Neural cell (in vitro differentiated cells): ENCODE results near the gene MAGI1. TPM values are rescaled to one million over a fixed set of nuclear protein-coding genes. Genes with fewer than 3 reads are reported as not detected.

Source experiments
- H2AFZ ChIP-seq: fragments of 200-600, 300-800 bp; sonication (generic), shearing (Covaris generic); 2 replicates; pipeline ENCODE4 v1.6.0; 2014; ENCODE audit warnings: low read depth, mild to moderate bottlenecking, antibody characterized with exemption, low read length, moderate library complexity
- H3F3A ChIP-seq: fragments of 200-600 bp; shearing (Covaris generic); 2 replicates; pipeline ENCODE4 v1.6.1; 2016; ENCODE audit warnings: mild to moderate bottlenecking, moderate library complexity, mixed read lengths, antibody characterized with exemption, low read length; ENCODE audit not compliant: insufficient read depth, poor library complexity, severe bottlenecking
- H3K27ac ChIP-seq: fragments of 200-600, 300-800 bp; sonication (generic), shearing (Covaris generic); 2 replicates; pipeline ENCODE4 v1.5.1; 2014; ENCODE audit warnings: mild to moderate bottlenecking, low read length, moderate library complexity
- H3K27me3 ChIP-seq: fragments of 300-800, 200-600 bp; sonication (generic), shearing (Covaris generic); 2 replicates; pipeline ENCODE4 v1.6.0; 2014; ENCODE audit warnings: mild to moderate bottlenecking, low read depth, low read length, moderate library complexity; ENCODE audit not compliant: insufficient read depth
- H3K36me3 ChIP-seq: fragments of 300-800, 200-600 bp; sonication (generic), shearing (Covaris generic); 2 replicates; pipeline ENCODE4 v1.5.1; 2014; ENCODE audit warnings: mild to moderate bottlenecking, antibody characterized with exemption, low read length, moderate library complexity; ENCODE audit not compliant: insufficient read depth
- H3K4me2 ChIP-seq: fragments of 300-800, 200-600 bp; sonication (generic), shearing (Covaris generic); 2 replicates; pipeline ENCODE4 v1.6.0; 2014; ENCODE audit warnings: mild to moderate bottlenecking, low read length
- H3K4me3 ChIP-seq: fragments of 300-800, 200-600 bp; sonication (generic), shearing (Covaris generic); 2 replicates; pipeline ENCODE4 v1.5.1; 2014; ENCODE audit warnings: mild to moderate bottlenecking, low read length, moderate library complexity
- H3K79me2 ChIP-seq: fragments of 200-600 bp; shearing (Covaris generic); replicated peaks from 2 replicates; pipeline ENCODE4 v1.6.0; 2014; ENCODE audit warnings: mild to moderate bottlenecking, low read length, moderate library complexity; ENCODE audit not compliant: insufficient read depth
- H3K9ac ChIP-seq: fragments of 300-800, 200-600 bp; sonication (generic), shearing (Covaris generic); 2 replicates; pipeline ENCODE4 v1.6.1; 2016; ENCODE audit warnings: mild to moderate bottlenecking, low read length, mixed read lengths
- H3K9me2 ChIP-seq: fragments of 200-600 bp; shearing (Covaris generic); 2 replicates; pipeline ENCODE4 v1.6.1; 2016; ENCODE audit warnings: mild to moderate bottlenecking, low read length, mixed read lengths; ENCODE audit not compliant: insufficient read depth
- H3K9me3 ChIP-seq: fragments of 200-600, 300-800 bp; sonication (generic), shearing (Covaris generic); 2 replicates; pipeline ENCODE4 v1.6.1; 2016; ENCODE audit warnings: mild to moderate bottlenecking, mixed run types, low read length, moderate library complexity, mixed read lengths
- H4K20me1 ChIP-seq: fragments of 200-600 bp; shearing (Covaris generic); 2 replicates; pipeline ENCODE4 v1.6.1; 2016; ENCODE audit warnings: mild to moderate bottlenecking, mixed run types; ENCODE audit not compliant: insufficient read depth
- CTCF ChIP-seq: fragments of 450-650 bp; IDR thresholded peaks from 2 replicates; pipeline ENCODE4 v1.5.1; 2014; ENCODE audit warnings: antibody characterized with exemption, mild to moderate bottlenecking, moderate library complexity; ENCODE audit not compliant: poor library complexity, severe bottlenecking
- EP300 ChIP-seq: fragments of 450-650 bp; conservative IDR thresholded peaks from 2 replicates; pipeline ENCODE4 v1.6.1; 2014; ENCODE audit warnings: antibody characterized with exemption, mild to moderate bottlenecking, moderate library complexity; ENCODE audit not compliant: poor library complexity, severe bottlenecking
- EZH2 ChIP-seq: fragments of 200-600, 300-800 bp; shearing (Covaris generic), sonication (generic); IDR thresholded peaks from 2 replicates; pipeline ENCODE4 v1.6.1; 2014; ENCODE audit warnings: antibody characterized with exemption, low read length, borderline replicate concordance, mild to moderate bottlenecking; ENCODE audit not compliant: insufficient read depth, poor library complexity, severe bottlenecking
- MXI1 ChIP-seq: fragments of 450-650 bp; conservative IDR thresholded peaks from 2 replicates; pipeline ENCODE4 v1.6.1; 2014; ENCODE audit warnings: antibody characterized with exemption, mild to moderate bottlenecking; ENCODE audit not compliant: poor library complexity, severe bottlenecking
- POLR2AphosphoS5 ChIP-seq: IDR thresholded peaks from 2 replicates; pipeline ENCODE4 v1.6.1; 2012
- RAD21 ChIP-seq: fragments of 450-650 bp; conservative IDR thresholded peaks from 2 replicates; pipeline ENCODE4 v1.6.1; 2014; ENCODE audit warnings: antibody characterized with exemption, mild to moderate bottlenecking, moderate library complexity
- REST ChIP-seq: IDR thresholded peaks from 2 replicates; pipeline ENCODE4 v1.6.1; 2012; ENCODE audit warnings: borderline replicate concordance
- SMC3 ChIP-seq: fragments of 450-650 bp; conservative IDR thresholded peaks from 2 replicates; pipeline ENCODE4 v1.6.1; 2014; ENCODE audit warnings: antibody characterized with exemption, mild to moderate bottlenecking, moderate library complexity; ENCODE audit not compliant: poor library complexity
- TAF1 ChIP-seq: IDR thresholded peaks from 2 replicates; pipeline ENCODE4 v1.6.1; 2012; ENCODE audit warnings: low read depth
- polyA plus RNA-seq: library from polyadenylated mRNA; depleted of rRNA; stranded (reverse); fragments of >200 nt; gene quantifications from 2 replicates; pipeline ENCODE4 v1.2.3, GENCODE V29; 2014

The MAGI1 gene
- polyA plus RNA-seq, 1 donor from 2014 or later: 44.7 TPM

- Histone ChIP-seq H3K4me3 (no peak overlapping the region), H3F3A (no peaks in the 10 kb centered on the region), H2AFZ (no peak overlapping the region), H4K20me1 (no peaks in the 10 kb centered on the region), H3K9me2 (no peaks in the 10 kb centered on the region), H3K27ac (no peak overlapping the region), H3K9ac (no peak overlapping the region), H3K9me3 (no peaks in the 10 kb centered on the region), H3K4me2 (no peak overlapping the region), H3K36me3 (no peaks in the 10 kb centered on the region), H3K79me2 (no peaks in the 10 kb centered on the region), H3K27me3 (no peaks in the 10 kb centered on the region)
- no peak for TF ChIP-seq POLR2AphosphoS5
- no peak for TF ChIP-seq RAD21
- no peak for TF ChIP-seq SMC3
- TF ChIP-seq EZH2: no peak
- TF ChIP-seq TAF1: no peak
- TF ChIP-seq CTCF: no peak
- TF ChIP-seq EP300: no peak
- no peak for TF ChIP-seq REST
- no peak for TF ChIP-seq MXI1
These were observed 50.1 kb downstream of the MAGI1 start for GRCh38 chr3:65988411-65989180.

- H4K20me1 ChIP-seq: no peaks in the 10 kb centered on the region
- no peaks in the 10 kb centered on the region for H3K9me3 ChIP-seq
- TF ChIP-seq REST (no peak), EP300 (no peak), MXI1 (no peak), CTCF (no peak), SMC3 (no peak), EZH2 (no peak), RAD21 (no peak), TAF1 (no peak), POLR2AphosphoS5 (no peak)
- no peak overlapping the region for H3K4me2 ChIP-seq
- H2AFZ ChIP-seq: no peak overlapping the region
- no peaks in the 10 kb centered on the region for H3K27me3 ChIP-seq
- H3F3A ChIP-seq: no peaks in the 10 kb centered on the region
- no peaks in the 10 kb centered on the region for H3K9me2 ChIP-seq
- H3K9ac ChIP-seq: no peak overlapping the region
- no peak overlapping the region for H3K4me3 ChIP-seq
- H3K27ac ChIP-seq: no peak overlapping the region
- H3K36me3 ChIP-seq: no peaks in the 10 kb centered on the region
- H3K79me2 ChIP-seq: no peaks in the 10 kb centered on the region
These were observed 52.4 kb downstream of the MAGI1 start for GRCh38 chr3:65986285-65986684.
